ENCODE data around the gene HAUS6. TPM values are rescaled to one million over a fixed set of nuclear protein-coding genes. Genes with fewer than 3 reads are reported as not detected.
"Not testable (repeated sequence)": the region's sequence is repeated elsewhere in the genome, so short reads cannot be mapped to it uniquely, and the experiment has no call there.

The HAUS6 gene
- 25.1 and 31.7 TPM in 2 replicates for total RNA-seq (2014; rRNA removed; shearing (Covaris generic))

DNA sequence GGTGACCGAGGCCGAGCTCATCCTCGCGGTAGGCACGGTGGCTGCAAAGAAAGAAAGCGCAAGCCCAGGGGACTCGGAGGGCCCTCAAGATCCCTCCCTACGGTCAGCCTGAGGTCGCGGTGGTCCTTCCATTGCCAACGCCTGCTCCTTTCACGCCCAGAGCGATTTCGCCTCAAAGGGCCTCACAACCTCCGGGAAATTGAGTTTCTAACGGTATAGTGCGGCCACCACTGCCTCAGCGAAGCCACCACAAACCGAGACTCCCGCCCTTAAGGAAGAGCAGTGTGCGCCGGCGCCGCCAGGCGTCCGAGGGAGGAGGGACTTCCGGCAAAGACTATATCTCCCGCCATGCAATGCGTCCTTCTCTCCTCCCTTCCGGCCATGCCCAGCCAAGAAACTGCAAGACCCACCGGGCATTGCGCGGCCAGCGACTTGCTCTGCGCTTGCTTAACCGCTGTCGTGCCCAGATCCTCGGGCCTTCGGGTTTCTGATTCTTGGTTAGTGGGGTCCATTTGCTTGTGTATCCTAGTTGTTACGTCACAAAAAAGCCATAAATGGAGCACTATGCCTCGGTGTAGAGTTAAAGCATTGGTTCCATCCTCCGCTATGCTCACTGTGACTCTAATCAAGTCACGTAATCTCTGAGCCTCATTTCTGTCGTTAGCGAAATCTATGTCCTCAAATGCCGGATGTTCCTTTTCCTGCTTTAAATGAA lies at the start of gene HAUS6:
Gene HAUS6 (minus strand): TSS at position 274 of the 715 bp plus-strand sequence. CDS start 253 bp downstream, at position 21.
- peak; percentile 93 for DNase-seq (ENCODE audit: low read depth)

DNA sequence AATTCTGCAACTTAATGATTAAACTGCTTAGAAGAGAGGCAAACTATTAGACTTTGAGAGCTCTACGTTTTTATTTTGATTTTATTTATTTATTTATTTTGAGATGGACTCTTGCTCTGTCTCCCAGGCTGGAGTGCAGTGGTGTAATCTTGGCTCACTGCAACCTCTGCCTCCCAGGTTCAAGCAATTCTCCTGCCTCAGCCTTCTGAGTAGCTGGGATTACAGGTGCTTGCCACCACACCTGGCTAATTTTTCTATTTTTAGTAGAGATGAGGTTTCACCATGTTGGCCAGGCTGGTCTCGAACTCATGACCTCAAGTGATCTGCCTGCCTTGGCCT lies 49.4 kb upstream of the HAUS6 start:
- not testable (repeated sequence) for DNase-seq (ENCODE audit: low read depth)

DNA sequence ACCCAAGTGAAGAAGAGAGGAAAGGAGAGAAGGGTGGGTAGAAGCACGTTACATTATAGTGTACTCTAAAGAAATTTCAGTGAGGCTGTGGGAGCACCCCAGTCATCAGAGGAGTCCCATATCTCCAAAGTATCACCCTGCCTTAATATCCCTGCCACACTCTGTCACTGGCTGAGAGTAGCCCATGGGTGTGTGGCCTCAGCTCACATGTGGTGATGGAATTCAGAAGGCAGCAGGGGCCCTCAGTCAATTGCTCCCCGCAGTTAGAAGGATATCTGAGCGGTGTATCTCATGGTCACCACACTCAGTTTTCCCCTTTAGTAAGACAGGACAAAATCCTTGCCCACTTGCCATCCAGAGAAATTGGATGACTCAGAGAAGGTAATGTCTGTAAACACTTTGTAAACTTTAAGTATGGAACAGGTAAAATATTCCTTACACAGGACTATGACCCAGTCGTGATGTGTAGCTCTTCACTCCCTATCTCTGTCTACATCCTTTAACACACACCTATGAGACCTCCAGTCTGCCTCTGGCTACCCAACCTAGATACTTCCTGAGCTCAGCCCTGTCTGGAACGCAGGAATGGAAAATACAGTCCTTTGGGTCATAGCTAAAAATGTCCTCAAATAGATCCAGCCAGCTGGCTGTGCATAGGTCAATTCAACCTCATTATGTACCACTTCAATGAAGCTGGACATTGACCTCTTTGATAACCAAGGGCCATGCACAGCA lies 48.9 kb upstream of the HAUS6 start:
- DNase-seq (ENCODE audit: low read depth): no peak

DNA sequence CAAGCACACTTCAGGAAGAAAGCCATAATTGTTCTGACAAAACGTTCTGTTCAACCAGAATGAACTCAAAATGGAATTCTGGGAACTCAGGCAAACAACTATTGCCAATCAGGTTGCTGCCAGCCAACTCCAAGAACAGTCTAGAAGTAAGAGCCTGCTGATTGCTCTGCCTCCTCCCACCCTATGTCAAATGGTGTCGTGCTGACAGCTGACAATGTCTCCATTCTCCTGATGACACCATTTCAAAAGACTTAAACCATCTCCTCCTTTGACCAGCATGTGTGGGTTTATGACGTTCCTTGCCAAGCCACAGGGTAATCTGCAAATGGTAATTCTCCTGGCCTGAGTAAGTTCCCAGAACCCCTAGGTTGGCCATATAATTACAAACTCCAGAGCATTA lies 46.5 kb upstream of the HAUS6 start:
- DNase-seq (ENCODE audit: low read depth): peak; percentile 37

DNA sequence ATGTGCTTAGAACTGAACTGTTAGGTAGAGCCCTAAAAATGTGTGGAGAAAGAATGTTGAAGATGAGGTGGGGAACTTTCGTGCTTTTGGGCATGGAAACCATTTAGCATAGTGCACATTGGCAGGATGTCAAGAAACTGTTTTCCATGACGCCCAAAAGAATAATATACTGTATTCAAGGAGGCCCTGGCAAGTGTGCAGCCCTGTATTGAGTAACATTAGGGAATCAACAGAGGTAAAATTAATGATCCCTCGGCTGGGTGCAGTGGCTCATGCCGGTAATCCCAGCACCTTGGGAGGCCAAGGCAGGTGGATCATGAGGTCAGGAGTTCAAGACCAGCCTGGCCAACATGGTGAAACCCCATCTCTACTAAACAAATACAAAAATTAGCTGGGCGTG lies 45.5 kb upstream of the HAUS6 start:
- DNase-seq (ENCODE audit: low read depth): no peak

- no peak for DNase-seq (ENCODE audit: low read depth)
Measured at GRCh38 chr9:19146441-19147024, 43.8 kb upstream of the HAUS6 start.

GRCh38 chr9:19145881-19146280 lies 43.2 kb upstream of the HAUS6 start:
- no peak for DNase-seq (ENCODE audit: low read depth)

- DNase-seq (ENCODE audit: low read depth): no peak
Measured at GRCh38 chr9:19140259-19140658, 37.6 kb upstream of the HAUS6 start.

DNA sequence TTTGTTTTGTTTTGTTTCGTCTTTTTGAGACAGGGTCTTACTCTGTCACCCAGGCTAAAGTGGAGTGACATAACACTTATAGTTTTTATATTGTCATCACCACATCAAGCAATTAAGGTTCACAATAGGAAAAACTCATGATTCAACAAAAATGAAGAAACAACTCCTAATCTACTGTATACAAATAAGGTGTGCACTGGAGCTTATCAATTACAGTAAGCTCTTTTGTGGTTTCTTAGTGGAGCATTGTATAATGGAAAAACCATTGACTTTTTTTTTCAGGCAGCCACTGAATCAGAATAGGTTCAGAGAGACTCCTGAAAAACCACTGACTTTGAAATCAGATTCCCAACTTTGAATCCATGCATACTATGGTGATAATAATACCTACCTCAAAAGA lies 35.4 kb upstream of the HAUS6 start:
- no peak for DNase-seq (ENCODE audit: low read depth)

GRCh38 chr9:19137282-19137681 lies 34.6 kb upstream of the HAUS6 start:
- DNase-seq (ENCODE audit: low read depth): peak; percentile 39

DNA sequence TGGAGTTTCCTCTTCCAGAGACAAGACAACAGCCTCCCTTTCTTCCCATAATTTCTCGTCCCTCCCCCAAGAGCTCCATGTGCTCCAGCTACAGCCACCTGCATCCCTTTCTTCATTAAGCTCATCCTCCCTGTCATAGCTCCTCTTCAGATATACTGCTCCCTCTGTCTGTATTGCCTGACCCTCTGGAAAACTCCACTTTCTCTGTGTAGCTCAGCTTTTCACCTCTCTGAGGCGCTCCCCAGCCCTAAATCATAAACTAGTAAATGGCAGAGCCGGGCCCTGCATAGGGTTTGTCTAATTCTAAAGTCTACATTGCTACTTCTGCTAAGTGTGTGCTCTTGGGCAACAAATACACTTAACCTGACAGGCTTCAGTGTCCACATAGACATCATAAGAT lies 33.4 kb upstream of the HAUS6 start:
- DNase-seq (ENCODE audit: low read depth): no peak

- no peak for DNase-seq (ENCODE audit: low read depth)
Measured at GRCh38 chr9:19133549-19134345, 31.0 kb upstream of the HAUS6 start.

DNA sequence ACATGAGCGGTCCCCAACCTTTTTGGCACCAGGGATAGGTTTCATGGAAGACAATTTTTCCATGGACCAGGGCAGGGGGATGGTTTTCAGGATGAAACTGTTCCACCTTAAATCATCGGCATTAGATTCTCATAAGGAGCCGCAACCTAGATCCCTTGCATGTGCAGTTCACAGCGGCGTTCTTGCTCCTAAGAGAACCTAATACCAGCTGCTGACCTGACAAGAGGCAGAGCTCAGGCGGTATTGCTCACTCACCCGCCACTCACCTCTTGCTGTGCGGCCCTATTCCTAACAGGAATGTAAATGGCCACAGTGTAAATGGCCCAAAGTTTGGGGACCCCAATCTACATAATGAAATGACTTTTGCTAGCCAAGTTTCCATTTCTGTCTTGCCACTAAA lies 27.7 kb upstream of the HAUS6 start:
- DNase-seq (ENCODE audit: low read depth): no peak

GRCh38 chr9:19127871-19128500 lies 25.3 kb upstream of the HAUS6 start:
- DNase-seq (ENCODE audit: low read depth): peak; percentile 32

GRCh38 chr9:19124430-19124793 lies 21.7 kb upstream of the HAUS6 start:
- DNase-seq (ENCODE audit: low read depth): no peak

GRCh38 chr9:19122490-19123042 lies 19.9 kb upstream of the HAUS6 start:
- DNase-seq (ENCODE audit: low read depth): no peak

GRCh38 chr9:19120877-19121276 lies 18.2 kb upstream of the HAUS6 start:
- DNase-seq (ENCODE audit: low read depth): no peak

DNA sequence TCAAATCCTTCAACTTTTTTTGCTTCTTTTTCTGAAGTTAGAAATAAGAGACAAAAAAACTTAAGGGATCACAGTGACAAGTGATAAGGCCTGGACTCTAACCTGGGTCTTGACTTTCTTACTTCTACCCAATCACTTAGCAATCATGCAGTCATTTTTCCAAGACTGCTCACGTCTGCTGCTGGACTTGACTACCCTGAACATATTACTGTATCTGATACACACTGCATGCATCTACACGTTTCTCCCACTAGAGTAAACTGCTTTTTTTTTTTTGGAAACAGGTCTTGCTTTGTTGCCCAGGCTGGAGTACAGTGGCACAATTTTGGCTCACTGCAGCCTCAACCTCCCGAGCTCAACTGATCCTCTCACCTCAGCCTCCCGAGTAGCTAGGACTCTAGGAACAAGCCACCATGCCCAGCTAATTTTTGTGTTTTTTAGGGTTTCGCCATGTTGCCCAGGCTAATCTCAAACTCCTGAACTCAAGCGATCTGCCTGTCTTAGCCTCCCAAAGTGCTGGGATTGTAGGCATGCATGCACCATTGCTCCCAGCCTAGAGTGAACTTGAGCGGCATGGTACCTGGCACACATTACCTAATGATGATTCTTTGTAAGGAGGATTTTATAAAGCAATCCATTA lies 17.2 kb upstream of the HAUS6 start:
- no peak for DNase-seq (ENCODE audit: low read depth)

GRCh38 chr9:19119246-19119645 lies 16.5 kb upstream of the HAUS6 start:
- no peak for DNase-seq (ENCODE audit: low read depth)

- peak; percentile 24 for DNase-seq (ENCODE audit: low read depth)
Measured at GRCh38 chr9:19117039-19117716, 14.5 kb upstream of the HAUS6 start.

All from RPMI7951 (cell line).